ENCODE data around the gene TRPC4AP.

TRPC4AP gene

GRCh38 chr20:34988191-34988540, 104.4 kb downstream of the TRPC4AP start:
- no peak overlapping the region for H3K4me2 ChIP-seq (ENCODE audit: low read length)
- H2AFZ ChIP-seq: no peak overlapping the region
- no peak overlapping the region for H3K4me3 ChIP-seq (ENCODE audit: low read depth, low read length)
- H3K79me2 ChIP-seq: no peaks in the 10 kb centered on the region
- no peaks in the 10 kb centered on the region for H3K36me3 ChIP-seq (ENCODE audit: control insufficient read depth, insufficient read depth, low read length)
- H3K9me3 ChIP-seq (ENCODE audit: control insufficient read depth, low read length): no peaks in the 10 kb centered on the region
- H3K9ac ChIP-seq: no peak overlapping the region
- H3K4me1 ChIP-seq: no peaks in the 10 kb centered on the region
- H3K27me3 ChIP-seq (ENCODE audit: control insufficient read depth, insufficient read depth, low read length): no peaks in the 10 kb centered on the region
- no peak overlapping the region for H3K27ac ChIP-seq
- TF ChIP-seq, protein P1, sequence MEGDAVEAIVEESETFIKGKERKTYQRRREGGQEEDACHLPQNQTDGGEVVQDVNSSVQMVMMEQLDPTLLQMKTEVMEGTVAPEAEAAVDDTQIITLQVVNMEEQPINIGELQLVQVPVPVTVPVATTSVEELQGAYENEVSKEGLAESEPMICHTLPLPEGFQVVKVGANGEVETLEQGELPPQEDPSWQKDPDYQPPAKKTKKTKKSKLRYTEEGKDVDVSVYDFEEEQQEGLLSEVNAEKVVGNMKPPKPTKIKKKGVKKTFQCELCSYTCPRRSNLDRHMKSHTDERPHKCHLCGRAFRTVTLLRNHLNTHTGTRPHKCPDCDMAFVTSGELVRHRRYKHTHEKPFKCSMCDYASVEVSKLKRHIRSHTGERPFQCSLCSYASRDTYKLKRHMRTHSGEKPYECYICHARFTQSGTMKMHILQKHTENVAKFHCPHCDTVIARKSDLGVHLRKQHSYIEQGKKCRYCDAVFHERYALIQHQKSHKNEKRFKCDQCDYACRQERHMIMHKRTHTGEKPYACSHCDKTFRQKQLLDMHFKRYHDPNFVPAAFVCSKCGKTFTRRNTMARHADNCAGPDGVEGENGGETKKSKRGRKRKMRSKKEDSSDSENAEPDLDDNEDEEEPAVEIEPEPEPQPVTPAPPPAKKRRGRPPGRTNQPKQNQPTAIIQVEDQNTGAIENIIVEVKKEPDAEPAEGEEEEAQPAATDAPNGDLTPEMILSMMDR (IDR thresholded peaks at IDR 0.05): no peak

GRCh38 chr20:34987288-34988190, 105.1 kb downstream of the TRPC4AP start:
- Histone ChIP-seq H3K4me1 (no peaks in the 10 kb centered on the region), H3K9me3 (ENCODE audit: control insufficient read depth, low read length) (no peaks in the 10 kb centered on the region), H3K27ac (no peak overlapping the region), H2AFZ (no peak overlapping the region), H3K4me2 (ENCODE audit: low read length) (no peak overlapping the region), H3K4me3 (ENCODE audit: low read depth, low read length) (no peak overlapping the region), H3K79me2 (no peaks in the 10 kb centered on the region), H3K36me3 (ENCODE audit: control insufficient read depth, insufficient read depth, low read length) (no peaks in the 10 kb centered on the region), H3K9ac (no peak overlapping the region), H3K27me3 (ENCODE audit: control insufficient read depth, insufficient read depth, low read length) (no peaks in the 10 kb centered on the region)
- TF ChIP-seq, protein P1 (IDR thresholded peaks at IDR 0.05): no peak

GRCh38 chr20:34986311-34987287, 106.0 kb downstream of the TRPC4AP start:
- Histone ChIP-seq H3K27ac (no peak overlapping the region), H3K9me3 (ENCODE audit: control insufficient read depth, low read length) (no peaks in the 10 kb centered on the region), H3K36me3 (ENCODE audit: control insufficient read depth, insufficient read depth, low read length) (no peaks in the 10 kb centered on the region), H3K4me2 (ENCODE audit: low read length) (no peak overlapping the region), H3K27me3 (ENCODE audit: control insufficient read depth, insufficient read depth, low read length) (no peaks in the 10 kb centered on the region), H3K4me3 (ENCODE audit: low read depth, low read length) (no peak overlapping the region), H3K4me1 (no peaks in the 10 kb centered on the region), H2AFZ (no peak overlapping the region), H3K9ac (no peak overlapping the region), H3K79me2 (no peaks in the 10 kb centered on the region)
- TF ChIP-seq, protein P1 (IDR thresholded peaks at IDR 0.05): no peak

GRCh38 chr20:34985461-34986310, 106.9 kb downstream of the TRPC4AP start:
- Histone ChIP-seq H3K4me3 (ENCODE audit: low read depth, low read length) (no peak overlapping the region), H3K9me3 (ENCODE audit: control insufficient read depth, low read length) (no peaks in the 10 kb centered on the region), H3K36me3 (ENCODE audit: control insufficient read depth, insufficient read depth, low read length) (no peaks in the 10 kb centered on the region), H3K4me2 (ENCODE audit: low read length) (no peak overlapping the region), H2AFZ (no peak overlapping the region), H3K4me1 (no peaks in the 10 kb centered on the region), H3K27me3 (ENCODE audit: control insufficient read depth, insufficient read depth, low read length) (no peaks in the 10 kb centered on the region), H3K9ac (no peak overlapping the region), H3K79me2 (no peaks in the 10 kb centered on the region), H3K27ac (no peak overlapping the region)
- TF ChIP-seq, protein P1 (IDR thresholded peaks at IDR 0.05): no peak
